ENCODE data around the gene NDUFA13. TPM values are rescaled to one million over a fixed set of nuclear protein-coding genes. Genes with fewer than 3 reads are reported as not detected.

Gene NDUFA13
- total RNA-seq, 4 donors from 2014 or later = 57.4 to 97.2 (median 63.9) TPM

DNA sequence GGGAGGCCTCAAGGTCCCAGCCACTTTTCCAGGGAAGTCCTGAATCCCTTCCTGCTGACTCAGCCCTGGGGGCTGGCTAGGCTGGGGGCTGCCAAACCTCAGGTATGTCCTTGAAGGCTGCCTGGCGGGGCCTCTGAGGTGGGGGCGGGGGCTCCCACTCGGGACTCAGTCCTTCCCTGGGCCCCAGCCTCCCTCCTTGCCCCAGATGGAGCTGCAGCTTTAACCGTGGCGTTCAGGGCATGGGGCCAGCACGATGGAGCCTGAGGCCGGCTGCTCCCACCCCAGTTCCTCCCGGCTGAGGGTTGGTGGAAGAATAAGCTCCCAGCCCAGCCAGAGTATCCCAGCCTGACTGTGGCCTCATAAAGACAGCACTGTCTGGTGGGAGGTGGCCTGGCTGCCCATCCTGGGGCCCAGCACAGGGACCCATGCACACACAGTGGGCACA lies 34.5 kb downstream of the NDUFA13 start:
- DNase-seq (ENCODE audit: low spot score) (no peak), ATAC-seq (ENCODE audit: low FRiP score) (no peak)
- TF ChIP-seq, protein P1, sequence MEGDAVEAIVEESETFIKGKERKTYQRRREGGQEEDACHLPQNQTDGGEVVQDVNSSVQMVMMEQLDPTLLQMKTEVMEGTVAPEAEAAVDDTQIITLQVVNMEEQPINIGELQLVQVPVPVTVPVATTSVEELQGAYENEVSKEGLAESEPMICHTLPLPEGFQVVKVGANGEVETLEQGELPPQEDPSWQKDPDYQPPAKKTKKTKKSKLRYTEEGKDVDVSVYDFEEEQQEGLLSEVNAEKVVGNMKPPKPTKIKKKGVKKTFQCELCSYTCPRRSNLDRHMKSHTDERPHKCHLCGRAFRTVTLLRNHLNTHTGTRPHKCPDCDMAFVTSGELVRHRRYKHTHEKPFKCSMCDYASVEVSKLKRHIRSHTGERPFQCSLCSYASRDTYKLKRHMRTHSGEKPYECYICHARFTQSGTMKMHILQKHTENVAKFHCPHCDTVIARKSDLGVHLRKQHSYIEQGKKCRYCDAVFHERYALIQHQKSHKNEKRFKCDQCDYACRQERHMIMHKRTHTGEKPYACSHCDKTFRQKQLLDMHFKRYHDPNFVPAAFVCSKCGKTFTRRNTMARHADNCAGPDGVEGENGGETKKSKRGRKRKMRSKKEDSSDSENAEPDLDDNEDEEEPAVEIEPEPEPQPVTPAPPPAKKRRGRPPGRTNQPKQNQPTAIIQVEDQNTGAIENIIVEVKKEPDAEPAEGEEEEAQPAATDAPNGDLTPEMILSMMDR (IDR thresholded peaks at IDR 0.05) = no peak

DNA sequence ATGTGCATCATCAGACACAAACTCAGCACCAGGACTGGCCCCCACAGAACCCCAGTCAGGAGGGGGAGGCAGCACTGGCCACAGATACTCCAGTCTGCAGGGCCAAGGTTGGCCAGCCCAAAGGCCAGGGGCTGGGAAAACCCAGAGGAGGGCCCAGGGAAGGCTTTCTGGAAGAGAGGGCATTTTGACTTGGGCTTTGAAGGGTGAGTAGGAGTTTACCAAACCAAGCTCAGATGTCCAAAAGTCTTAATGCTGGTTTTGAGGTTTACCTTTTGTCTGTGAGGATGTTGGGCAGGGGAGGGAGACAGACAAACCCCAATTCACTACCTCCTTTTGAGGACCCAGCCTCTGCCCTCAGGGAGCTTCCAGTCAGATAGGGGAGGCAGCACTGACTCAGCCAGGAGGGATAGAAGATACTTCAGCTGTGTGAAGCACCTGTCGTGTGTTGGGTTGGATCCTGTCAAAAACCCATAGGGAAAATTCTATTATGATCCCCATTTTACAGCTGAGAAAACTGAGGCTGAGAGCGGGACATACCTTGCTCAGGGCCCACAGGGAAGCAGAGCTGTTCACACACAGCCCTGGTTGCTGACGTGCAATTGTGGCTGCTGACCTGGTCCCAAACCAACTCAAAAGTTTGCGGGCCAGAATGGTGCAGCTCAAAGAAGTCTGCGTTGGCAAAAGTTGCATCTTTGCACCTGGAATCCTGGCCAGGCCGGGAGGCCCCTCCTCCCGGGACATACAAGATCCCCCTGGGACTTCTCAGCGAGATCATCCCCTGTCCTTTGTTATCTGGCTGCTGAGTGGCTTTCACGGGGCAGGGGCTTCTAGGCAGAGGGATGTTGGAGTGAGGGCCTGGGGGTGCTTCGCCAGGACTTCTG lies 35.2 kb downstream of the NDUFA13 start:
- DNase-seq (ENCODE audit: low spot score) (no peak), ATAC-seq (ENCODE audit: low FRiP score) (no peak)
- TF ChIP-seq, protein P1 (IDR thresholded peaks at IDR 0.05) = no peak

DNA sequence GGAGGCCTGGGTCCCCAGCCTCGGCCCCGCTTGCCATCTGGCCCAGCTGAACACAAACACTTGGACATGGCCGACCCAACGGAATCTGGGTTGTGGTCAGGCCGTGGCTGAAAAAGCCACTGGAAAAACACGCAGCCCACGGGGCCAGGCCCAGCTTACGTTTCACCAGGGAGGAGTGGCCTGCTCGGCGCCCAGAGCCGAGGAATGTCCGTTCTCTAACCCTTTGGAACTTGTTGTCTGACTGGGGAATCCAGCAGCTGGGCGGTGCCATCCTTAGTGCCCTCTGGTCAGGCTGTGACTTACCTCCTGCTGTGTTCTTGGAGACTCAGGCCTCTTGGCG lies 35.8 kb downstream of the NDUFA13 start:
- no peak for ATAC-seq (ENCODE audit: low FRiP score)

DNA sequence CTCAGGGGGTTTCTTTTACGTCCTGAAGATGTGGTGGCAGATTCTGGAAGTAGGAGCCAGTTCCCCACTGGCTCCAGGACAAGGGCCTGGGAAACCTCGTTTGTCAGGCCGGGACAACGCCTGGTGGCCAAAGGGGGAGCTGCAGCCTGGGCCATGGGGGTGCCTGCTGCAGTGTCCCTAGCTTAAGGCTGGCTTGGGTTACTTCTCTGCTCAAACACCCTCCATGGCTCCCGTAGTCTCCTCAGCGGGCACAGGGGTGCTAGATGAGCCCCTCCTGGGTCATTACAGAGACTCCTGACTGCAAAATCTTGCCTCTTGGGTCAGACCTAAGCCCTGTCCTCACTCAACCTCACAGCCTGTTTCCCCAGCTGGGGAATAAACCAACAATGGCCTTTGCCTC lies 36.8 kb downstream of the NDUFA13 start:
- ATAC-seq (ENCODE audit: low FRiP score) (no peak), DNase-seq (ENCODE audit: low spot score) (no peak)
- TF ChIP-seq, protein P1 (IDR thresholded peaks at IDR 0.05) = no peak

More for the DNA sequence above, 35.8 kb downstream of the NDUFA13 start:
- no peak for DNase-seq (ENCODE audit: low spot score)
- TF ChIP-seq, protein P1 (IDR thresholded peaks at IDR 0.05) = no peak

DNA sequence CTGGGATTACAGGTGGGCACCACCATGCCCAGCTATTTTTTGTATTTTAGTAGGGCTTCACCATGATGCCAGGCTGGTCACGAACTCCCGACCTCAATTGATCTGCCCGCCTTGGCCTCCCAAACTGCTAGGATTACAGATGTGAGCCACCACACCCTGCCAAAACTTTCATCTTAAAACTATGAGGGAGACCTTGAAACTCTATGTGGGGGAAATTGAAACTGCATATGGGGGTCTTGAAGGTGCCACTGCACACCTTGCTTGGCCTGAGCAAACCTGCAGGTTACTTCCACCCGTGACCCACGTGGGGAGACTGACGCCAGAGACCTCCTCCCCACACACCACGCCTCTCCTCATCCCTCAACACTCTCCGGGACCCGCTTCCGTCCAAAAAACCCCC lies 37.6 kb downstream of the NDUFA13 start:
- TF ChIP-seq, protein P1 (IDR thresholded peaks at IDR 0.05) = no peak
- DNase-seq (ENCODE audit: low spot score) (no peak), ATAC-seq (ENCODE audit: low FRiP score) (no peak)

DNA sequence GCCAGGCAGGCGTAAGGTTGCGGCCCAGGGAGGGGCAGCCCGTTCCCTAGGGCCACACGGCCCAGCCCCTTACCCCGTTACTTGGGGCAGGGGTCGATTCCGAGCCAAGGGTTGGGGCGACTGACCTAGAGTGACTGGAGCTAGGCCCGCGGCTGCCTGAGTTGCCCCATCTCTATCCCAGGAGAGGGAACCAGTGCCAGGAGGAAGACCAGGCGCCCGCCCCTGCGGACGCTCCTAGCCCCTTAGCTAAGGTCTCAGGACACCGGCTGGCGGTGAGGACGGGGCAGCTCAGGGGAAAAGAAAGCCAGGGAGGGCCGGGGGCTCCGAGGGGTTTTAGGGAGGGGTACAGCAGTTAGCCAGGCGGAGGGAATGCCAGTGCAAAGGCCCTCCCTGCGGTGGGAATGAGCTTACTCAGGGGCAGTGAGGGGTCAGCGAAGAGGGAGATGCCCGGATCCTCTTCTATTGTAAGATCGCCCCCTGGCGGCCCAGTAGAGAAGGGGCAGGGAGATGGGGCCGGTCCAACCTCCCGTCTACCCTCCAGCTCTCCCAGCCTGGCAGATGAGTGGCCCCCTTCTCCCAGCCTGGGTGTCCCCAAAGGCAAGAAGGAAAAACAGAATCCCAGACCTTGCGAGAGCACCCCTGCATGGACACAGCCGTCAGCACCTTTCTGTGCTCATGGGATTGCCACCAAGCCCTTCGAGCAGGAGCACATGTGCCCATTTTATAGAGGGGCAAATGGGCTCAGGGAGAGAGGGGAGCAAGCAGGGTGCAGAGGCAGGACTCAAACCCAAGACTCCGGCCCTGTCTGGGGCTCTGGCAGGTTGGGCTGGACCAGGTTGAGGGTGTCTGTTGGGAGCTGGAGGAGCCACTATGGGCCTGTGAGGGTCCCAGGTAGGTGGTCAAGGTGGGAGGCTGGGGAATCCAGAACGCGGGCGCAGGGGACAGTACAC lies 38.3 kb downstream of the NDUFA13 start:
- DNase-seq (ENCODE audit: low spot score) = peak; percentile 58
- ATAC-seq (ENCODE audit: low FRiP score) = no peak
- TF ChIP-seq, protein P1 (IDR thresholded peaks at IDR 0.05) = no peak
